Ecto neural progenitor cell (in vitro differentiated cells): ENCODE measurements around the gene AP3B2.
"Not testable (repeated sequence)": the region's sequence is repeated elsewhere in the genome, so short reads cannot be mapped to it uniquely, and the experiment has no call there.

ENCODE experiments used
- DNase-seq: peaks from one replicate; pipeline ENCODE4 v3.0.0-alpha.2; 2018; ENCODE audit warnings: low spot score

AP3B2 gene

GRCh38 chr15:82649226-82649999 is 60.3 kb downstream of the AP3B2 start:
- no peak for DNase-seq

DNA sequence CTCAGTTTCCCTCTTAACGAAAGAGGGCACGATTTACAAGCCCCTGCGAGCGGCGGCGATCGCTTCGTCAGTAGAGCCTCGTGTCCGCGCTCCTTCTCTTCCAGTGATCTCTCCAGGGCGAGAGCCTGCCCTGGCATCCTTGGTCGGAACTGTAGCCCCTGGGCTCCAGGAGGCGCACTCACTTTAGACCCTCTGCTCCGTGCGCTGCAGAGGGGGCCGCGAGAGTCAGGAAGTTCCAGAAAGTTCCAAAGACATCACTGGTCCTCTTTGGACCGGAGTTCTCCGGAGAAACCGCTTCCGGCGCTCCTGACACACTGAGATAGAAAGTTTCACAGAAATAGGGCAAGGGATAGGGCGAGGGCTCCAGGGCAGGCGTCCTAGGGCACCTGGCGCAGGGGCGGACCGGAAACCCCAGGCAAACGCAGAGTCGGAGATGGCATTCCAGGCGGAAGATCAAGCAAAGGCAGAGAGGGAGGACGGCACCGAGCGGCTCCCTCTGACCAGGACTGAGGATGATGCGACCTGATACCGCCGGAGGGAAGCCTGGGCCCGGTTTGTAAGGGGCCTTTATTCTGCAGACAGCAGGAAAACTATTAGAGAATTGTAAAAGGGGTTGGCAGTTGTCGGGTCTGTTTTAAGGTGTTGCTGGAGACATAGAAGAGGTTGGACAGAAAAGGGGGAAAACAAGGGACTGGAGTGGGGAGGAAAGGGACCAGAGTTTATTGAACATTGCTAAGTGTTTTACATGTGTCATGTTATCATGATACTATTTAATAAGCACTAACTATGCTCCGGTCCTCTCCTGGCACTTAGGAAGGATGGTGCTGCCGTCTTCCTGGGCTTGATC is 61.2 kb downstream of the AP3B2 start:
- DNase-seq = no peak

GRCh38 chr15:82647835-82648256 is 61.8 kb downstream of the AP3B2 start:
- no peak for DNase-seq

DNA sequence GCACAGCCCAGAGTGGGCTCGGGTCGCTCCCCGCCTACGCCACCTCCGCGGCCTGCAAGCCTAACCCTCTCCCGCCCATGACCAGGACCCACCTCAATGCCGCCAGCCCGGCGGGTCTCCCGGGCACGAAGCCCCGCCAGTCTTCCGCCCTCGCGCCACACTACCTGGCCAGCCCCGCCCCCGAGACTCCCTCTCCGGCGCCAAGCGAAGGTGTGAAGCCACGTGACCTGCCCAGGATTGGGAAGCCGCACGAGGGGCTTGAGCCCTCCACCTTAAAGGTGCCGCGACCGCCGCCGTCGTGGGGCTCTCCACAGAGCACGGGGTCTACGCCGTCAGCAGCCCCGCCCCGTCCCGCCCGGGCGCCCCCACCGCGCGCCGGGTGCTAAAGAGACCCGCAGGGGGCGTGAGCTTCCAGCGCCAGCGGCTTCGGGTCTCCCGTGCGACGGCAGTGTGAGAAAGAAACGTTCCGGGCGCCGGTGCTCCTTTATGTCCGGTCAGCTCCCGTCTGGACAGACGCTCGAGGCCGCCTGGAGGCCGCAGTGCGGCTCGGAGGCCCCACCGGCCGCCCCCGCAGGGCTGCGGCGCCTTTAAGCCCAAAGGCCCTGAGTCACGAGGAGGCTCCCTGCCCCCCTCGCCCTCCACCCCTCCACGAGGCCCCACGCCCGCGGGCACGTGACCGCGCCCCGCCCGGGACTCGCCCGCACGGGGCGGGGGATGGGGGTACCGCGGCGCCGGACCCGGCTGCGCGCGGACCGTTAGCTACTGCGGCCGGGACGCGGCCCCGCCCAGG is 62.4 kb downstream of the AP3B2 start, which contains the start of gene CPEB1:
TSS of gene CPEB1 (minus strand) at position 319 of the 790 bp plus-strand sequence. CDS start 18,904 bp downstream, outside the sequence.
- peak; percentile 66 for DNase-seq

- peak; percentile 57 for DNase-seq
These were observed 63.2 kb downstream of the AP3B2 start for GRCh38 chr15:82646250-82647044.

- not testable (repeated sequence) for DNase-seq
These were observed 64.5 kb downstream of the AP3B2 start for GRCh38 chr15:82644967-82645852.

DNA sequence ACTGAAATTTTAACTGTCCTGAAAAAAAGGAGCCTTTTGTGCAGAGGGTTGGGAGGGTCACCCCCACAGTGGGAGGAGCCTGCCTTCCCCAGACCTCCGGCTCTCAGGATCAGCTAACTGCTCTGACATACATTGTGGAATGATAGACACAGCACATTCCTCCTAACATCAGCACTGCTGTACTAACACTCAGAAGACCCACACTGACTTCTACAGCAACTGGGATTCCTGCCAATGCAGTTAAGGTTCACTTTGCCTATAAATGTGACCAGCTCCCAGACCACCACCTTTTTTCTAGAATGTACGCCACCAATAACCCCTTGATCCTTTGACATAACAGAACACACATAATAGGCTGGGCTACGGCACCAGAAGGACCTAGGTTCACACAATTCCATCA is 65.7 kb downstream of the AP3B2 start:
- no peak for DNase-seq

DNA sequence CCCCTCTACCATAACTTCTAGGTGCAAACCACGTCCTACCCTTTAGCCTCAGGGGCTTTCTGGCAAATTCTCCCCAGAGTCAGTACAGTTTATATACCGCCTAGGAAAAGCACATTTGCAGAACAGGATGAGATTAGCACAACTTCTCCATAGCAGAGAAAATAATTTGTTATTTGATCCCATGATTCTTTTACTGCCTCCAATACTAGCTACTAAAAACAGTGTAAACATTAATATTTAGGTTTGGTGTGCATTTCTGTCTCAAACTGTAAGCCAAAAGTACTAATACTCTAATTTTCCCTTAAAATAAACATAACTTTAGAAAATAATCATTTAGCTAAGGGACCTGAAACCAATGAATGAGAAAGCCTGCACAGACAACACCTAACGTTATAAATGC is 67.0 kb downstream of the AP3B2 start:
- DNase-seq = no peak

DNA sequence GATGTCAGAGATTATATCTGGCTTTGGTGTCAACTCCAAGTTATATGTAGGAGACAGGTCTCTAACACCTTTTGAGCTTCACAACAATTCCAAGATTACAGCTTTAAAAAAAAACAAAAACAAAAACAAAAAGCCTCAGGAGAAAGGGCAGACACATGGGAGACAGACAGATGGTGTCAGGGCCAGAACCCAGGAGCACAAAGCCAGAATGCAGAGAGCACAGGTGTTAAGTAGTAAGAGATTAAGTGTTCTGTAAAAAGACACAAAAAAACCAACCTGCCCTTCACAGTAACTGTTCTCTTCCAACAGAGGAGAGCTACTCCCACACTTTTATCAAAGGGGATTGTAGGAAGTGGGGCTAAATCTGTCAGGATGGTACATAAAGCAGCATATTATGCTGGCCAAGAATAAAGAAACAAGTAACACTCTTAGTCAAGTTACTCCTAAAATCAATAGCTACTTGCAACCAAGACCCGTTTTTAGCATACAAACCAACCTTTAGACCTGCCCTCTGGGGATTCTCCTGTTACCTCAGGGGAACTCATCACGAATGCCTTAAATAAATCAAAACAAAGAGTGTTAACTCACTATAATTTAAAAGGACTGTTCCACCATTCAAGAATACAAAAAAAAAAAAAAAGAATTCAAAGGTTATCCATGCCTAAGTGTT is 68.4 kb downstream of the AP3B2 start:
- DNase-seq = no peak

GRCh38 chr15:82640672-82641071 is 69.0 kb downstream of the AP3B2 start:
- no peak for DNase-seq

GRCh38 chr15:82635798-82636197 is 73.9 kb downstream of the AP3B2 start:
- no peak for DNase-seq

- DNase-seq = no peak
These were observed 79.6 kb downstream of the AP3B2 start for GRCh38 chr15:82630033-82630432.

DNA sequence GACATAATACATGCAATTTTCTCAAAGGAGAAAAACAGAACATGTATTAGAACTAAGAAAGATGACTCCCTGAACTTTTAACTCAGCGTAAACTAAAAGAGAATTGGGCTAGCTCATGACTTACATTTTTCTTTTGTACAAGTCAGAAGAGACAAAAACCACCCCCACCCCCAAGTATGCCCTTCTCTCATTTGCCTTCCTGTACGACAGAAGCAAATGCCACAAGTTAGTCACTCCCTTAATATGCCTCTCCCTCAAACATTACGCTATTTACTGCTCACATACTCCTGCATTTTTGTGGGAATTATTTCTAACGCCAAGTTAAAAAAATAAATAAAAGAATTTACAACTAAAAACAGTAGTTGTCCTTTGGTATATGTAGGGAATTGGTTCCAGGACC is 84.5 kb downstream of the AP3B2 start:
- DNase-seq = no peak

DNA sequence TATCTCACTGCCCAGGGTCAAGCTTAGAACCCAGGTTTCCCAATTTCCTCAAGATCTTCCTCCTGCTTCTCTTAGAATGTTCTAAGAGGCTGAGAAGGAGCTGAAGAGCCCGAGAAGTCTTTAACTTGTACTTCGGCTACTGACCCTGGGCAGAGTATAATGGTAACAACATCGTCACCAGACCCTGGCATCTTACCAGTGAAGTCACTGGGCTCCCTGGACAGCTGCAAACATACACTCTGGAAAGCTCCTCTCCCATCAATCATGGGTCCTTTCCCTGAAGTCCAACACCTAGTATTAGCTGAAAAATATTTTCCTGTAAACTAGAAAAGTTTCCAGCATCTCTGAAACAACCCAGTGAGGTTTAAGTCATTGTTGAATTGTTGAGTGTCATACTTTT is 85.2 kb downstream of the AP3B2 start:
- no peak for DNase-seq

- no peak for DNase-seq
These were observed 85.7 kb downstream of the AP3B2 start for GRCh38 chr15:82624008-82624407.

DNA sequence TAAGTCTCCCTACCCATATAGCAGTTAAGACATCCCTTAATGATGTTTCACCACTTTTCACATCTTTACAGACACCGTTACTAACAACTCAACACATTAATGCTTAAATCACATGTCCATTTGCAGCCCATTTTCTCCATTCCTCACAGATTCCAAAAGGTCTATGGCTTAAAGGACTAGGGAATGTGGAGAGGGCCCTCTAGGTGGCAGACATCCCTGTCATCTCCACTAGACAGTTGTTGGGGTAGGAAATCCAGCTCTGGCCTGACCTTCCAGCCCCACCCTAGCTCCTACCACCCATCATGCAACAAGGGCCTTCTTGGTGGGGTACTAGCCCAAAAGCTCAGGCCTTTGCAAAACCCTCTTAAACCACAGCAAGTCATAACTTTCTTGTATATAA is 87.7 kb downstream of the AP3B2 start:
- no peak for DNase-seq

GRCh38 chr15:82613747-82614146 is 95.9 kb downstream of the AP3B2 start:
- no peak for DNase-seq

DNA sequence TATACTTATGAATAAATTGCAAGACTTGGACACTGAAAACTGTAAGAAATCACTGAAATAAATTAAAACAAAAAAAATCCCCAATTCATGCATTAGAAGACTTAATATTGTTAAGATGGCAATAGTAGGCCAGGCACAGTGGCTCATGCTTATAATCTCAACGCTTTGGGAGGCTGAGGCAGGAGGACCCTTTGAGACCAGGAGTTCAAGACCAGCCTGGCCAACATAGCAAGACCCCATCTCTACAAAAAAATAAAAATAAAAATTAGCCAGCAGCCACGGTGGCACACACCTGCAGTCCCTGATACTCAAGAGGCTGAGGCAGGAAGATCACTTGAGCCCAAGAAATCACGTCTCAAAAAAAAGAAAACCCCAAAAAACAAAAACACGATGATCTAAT is 98.3 kb downstream of the AP3B2 start:
- no peak for DNase-seq
